Keratinocyte (primary cell): Measurements from ENCODE around the gene INPP5A. TPM values are rescaled to one million over a fixed set of nuclear protein-coding genes. Genes with fewer than 3 reads are reported as not detected.

Source experiments
- DNase-seq: peaks from one replicate; pipeline ENCODE4 v3.0.0-alpha.2; 2011; ENCODE audit warnings: low read depth, missing footprints, low spot score
- FAIRE-seq: peaks from 2 replicates; lab custom pipeline; 2011; peaks lifted over from hg19 to GRCh38; lab: Jason Lieb, UNC
- H2AFZ ChIP-seq: 2 replicates; pipeline ENCODE4 v1.6.0; 2012; ENCODE audit warnings: low read length, control low read depth, inconsistent platforms; ENCODE audit not compliant: control insufficient read depth
- H3K27ac ChIP-seq: 2 replicates; pipeline ENCODE4 v1.5.1; 2011; ENCODE audit warnings: low read length; ENCODE audit not compliant: control insufficient read depth, insufficient read depth
- H3K27me3 ChIP-seq: 3 replicates; pipeline ENCODE4 v1.6.0; 2011; ENCODE audit warnings: low read length; ENCODE audit not compliant: control insufficient read depth, insufficient read depth; ENCODE audit errors: extremely low read depth
- H3K36me3 ChIP-seq, 2 experiments: 2 replicates in 1 of 2; 3 replicates in 1 of 2; pipeline ENCODE4 v1.5.1; 2011; ENCODE audit warnings: low read length in 2 of 2, mild to moderate bottlenecking in 1 of 2; ENCODE audit not compliant: control insufficient read depth in 2 of 2, insufficient read depth in 2 of 2; ENCODE audit errors: extremely low read depth in 1 of 2
- H3K4me1 ChIP-seq: 3 replicates; pipeline ENCODE4 v1.5.1; 2011; ENCODE audit warnings: low read length; ENCODE audit not compliant: control insufficient read depth, insufficient read depth; ENCODE audit errors: extremely low read depth
- H3K4me2 ChIP-seq: 3 replicates; pipeline ENCODE4 v1.6.0; 2011; ENCODE audit warnings: low read depth, low read length; ENCODE audit not compliant: control insufficient read depth, insufficient read depth; ENCODE audit errors: extremely low read depth
- H3K4me3 ChIP-seq, 3 experiments: fragments of 200-600 bp in 1 of 3; sonication (generic) in 1 of 3; 2 replicates in 2 of 3; 3 replicates in 1 of 3; pipeline ENCODE4 v1.5.1; 2011 to 2016; ENCODE audit warnings: low read length in 3 of 3, mild to moderate bottlenecking in 3 of 3, control low read depth in 2 of 3, inconsistent platforms in 1 of 3, low read depth in 1 of 3, mixed read lengths in 1 of 3, mixed run types in 1 of 3, moderate library complexity in 1 of 3; ENCODE audit not compliant: control insufficient read depth in 2 of 3, insufficient read depth in 2 of 3; ENCODE audit errors: extremely low read depth in 1 of 3
- H3K79me2 ChIP-seq: 2 replicates; pipeline ENCODE4 v1.6.0; 2012; ENCODE audit warnings: low read length; ENCODE audit not compliant: control insufficient read depth, insufficient read depth
- H3K9ac ChIP-seq: 3 replicates; pipeline ENCODE4 v1.6.0; 2011; ENCODE audit warnings: low read length; ENCODE audit not compliant: control insufficient read depth, insufficient read depth; ENCODE audit errors: extremely low read depth
- H3K9me1 ChIP-seq: 3 replicates; pipeline ENCODE4 v1.6.0; 2011; ENCODE audit warnings: low read length; ENCODE audit not compliant: control insufficient read depth, insufficient read depth; ENCODE audit errors: extremely low read depth
- H3K9me3 ChIP-seq: 2 replicates; pipeline ENCODE4 v1.5.1; 2012; ENCODE audit warnings: low read depth, low read length; ENCODE audit not compliant: control insufficient read depth
- H4K20me1 ChIP-seq: 3 replicates; pipeline ENCODE4 v1.6.0; 2011; ENCODE audit warnings: low read length; ENCODE audit not compliant: control insufficient read depth, insufficient read depth; ENCODE audit errors: extremely low read depth
- CTCF ChIP-seq, 3 experiments: IDR thresholded peaks in 1 of 3; conservative IDR thresholded peaks in 1 of 3; optimal IDR thresholded peaks in 1 of 3; 2 replicates in 2 of 3; 3 replicates in 1 of 3; pipeline versions ENCODE3 to v1.5.1; 2011; ENCODE audit warnings: low read length in 3 of 3, mild to moderate bottlenecking in 3 of 3, moderate library complexity in 2 of 3, control low read depth in 1 of 3, inconsistent platforms in 1 of 3; ENCODE audit not compliant: insufficient read depth in 2 of 3; ENCODE audit errors: extremely low read depth in 1 of 3
- EZH2 ChIP-seq: IDR thresholded peaks from one replicate; pipeline ENCODE4 v1.6.1; 2012; ENCODE audit warnings: inconsistent platforms, mild to moderate bottlenecking, low read length, moderate library complexity
- dilution Hi-C: fragments of 300-500 bp; cut with MboI; formaldehyde crosslinking; loops from one replicate; pipeline ENCODE4 v1.7.0; 2020; ENCODE audit warnings: low sequenced_read_pairs; ENCODE audit not compliant: extremely low pct_ligation_motif_present
- polyA plus RNA-seq, 5 experiments: library from polyadenylated mRNA; depleted of rRNA in 3 of 5; stranded (reverse) in 3 of 5; stranded (forward) in 1 of 5; unstranded in 1 of 5; fragments of >200 nt; gene quantifications; 1 replicate in 1 of 5; 2 replicates in 3 of 5; 3 replicates in 1 of 5; pipeline versions ENCODE4 v1.2.1 to v1.2.3, GENCODE V29; 2011 to 2012; ENCODE audit warnings: missing spikeins in 2 of 5, low read depth in 1 of 5, low replicate concordance in 1 of 5

Gene INPP5A
- polyA plus RNA-seq, 1 donor (not counting 4 experiments of a cell fraction or from before 2014, with no cell fraction given), result 11.2 TPM

- Histone ChIP-seq H3K9ac (no peak overlapping the region), H3K4me3 (no peak overlapping the region), H3K36me3 (peaks cover 0 to 2% of the 10 kb centered on the region in 2 experiments), H3K79me2 (no peaks in the 10 kb centered on the region), H3K27ac (no peak overlapping the region), H3K27me3 (no peaks in the 10 kb centered on the region), H3K9me1 (no peaks in the 10 kb centered on the region), H3K4me1 (no peaks in the 10 kb centered on the region), H3K9me3 (no peaks in the 10 kb centered on the region), H2AFZ (no peak overlapping the region), H3K4me2 (no peak overlapping the region), H4K20me1 (no peaks in the 10 kb centered on the region)
- TF ChIP-seq CTCF (optimal IDR thresholded peaks at IDR 0.05 in 1 of 3, IDR thresholded peaks at IDR 0.05 in 1 of 3, conservative IDR thresholded peaks at IDR 0.05 in 1 of 3; ENCODE audit: extremely low read depth in 1 of 3, insufficient read depth in 2 of 3, low read length in 3 of 3), result no peak
- TF ChIP-seq EZH2, result no peak
- dilution Hi-C loops, result no loop called here
- DNase-seq (no peak), FAIRE-seq (no peak)
These were observed 207.9 kb downstream of the INPP5A start for GRCh38 chr10:132745511-132745910.

GRCh38 chr10:132745971-132746370 is 208.4 kb downstream of the INPP5A start:
- H3K9ac ChIP-seq, result no peak overlapping the region
- no peaks in the 10 kb centered on the region for H3K79me2 ChIP-seq
- H3K4me1 ChIP-seq, result no peaks in the 10 kb centered on the region
- H3K9me1 ChIP-seq, result no peaks in the 10 kb centered on the region
- dilution Hi-C loops, result no loop called here
- no peak overlapping the region for H3K4me3 ChIP-seq
- H3K27me3 ChIP-seq, result no peaks in the 10 kb centered on the region
- DNase-seq (no peak), FAIRE-seq (no peak)
- peaks cover 0 to 3% of the 10 kb centered on the region in 2 experiments for H3K36me3 ChIP-seq
- H2AFZ ChIP-seq, result no peak overlapping the region
- H3K4me2 ChIP-seq, result no peak overlapping the region
- H4K20me1 ChIP-seq, result no peaks in the 10 kb centered on the region
- H3K9me3 ChIP-seq, result no peaks in the 10 kb centered on the region
- no peak for TF ChIP-seq EZH2
- no peak for TF ChIP-seq CTCF (optimal IDR thresholded peaks at IDR 0.05 in 1 of 3, IDR thresholded peaks at IDR 0.05 in 1 of 3, conservative IDR thresholded peaks at IDR 0.05 in 1 of 3; ENCODE audit: extremely low read depth in 1 of 3, insufficient read depth in 2 of 3, low read length in 3 of 3)
- H3K27ac ChIP-seq, result no peak overlapping the region
